ENCODE data around the gene CDH13.

The CDH13 gene

GRCh38 chr16:82652826-82653225, 26.1 kb downstream of the CDH13 start:
- H3K27ac ChIP-seq (ENCODE audit: low read length): no peak overlapping the region
- no peaks in the 10 kb centered on the region for H3K4me1 ChIP-seq (ENCODE audit: control insufficient read depth, insufficient read depth, low read length)
- WGBS (ENCODE audit: insufficient coverage, insufficient read length): no CpG with 5 or more reads among the region's 4 CpGs

GRCh38 chr16:82653550-82654511, 27.1 kb downstream of the CDH13 start:
- H3K36me3 ChIP-seq (ENCODE audit: control insufficient read depth, insufficient read depth, low read length): no peaks in the 10 kb centered on the region
- no peak overlapping the region for H3K4me3 ChIP-seq (ENCODE audit: low read length)
- no peak for DNase-seq (ENCODE audit: low read depth, low spot score)
- H3K27me3 ChIP-seq (ENCODE audit: control insufficient read depth, insufficient read depth, low read length): no peaks in the 10 kb centered on the region
- WGBS (ENCODE audit: insufficient coverage, insufficient read length): no CpG with 5 or more reads among the region's 11 CpGs
- H3K9me3 ChIP-seq (ENCODE audit: control insufficient read depth, insufficient read depth, low read length): no peaks in the 10 kb centered on the region
- H3K27ac ChIP-seq (ENCODE audit: low read length): no peak overlapping the region
- H3K4me1 ChIP-seq (ENCODE audit: control insufficient read depth, insufficient read depth, low read length): no peaks in the 10 kb centered on the region

More at GRCh38 chr16:82652826-82653225, 26.1 kb downstream of the CDH13 start:
- Histone ChIP-seq H3K36me3 (ENCODE audit: control insufficient read depth, insufficient read depth, low read length) (no peaks in the 10 kb centered on the region), H3K4me3 (ENCODE audit: low read length) (no peak overlapping the region), H3K27me3 (ENCODE audit: control insufficient read depth, insufficient read depth, low read length) (no peaks in the 10 kb centered on the region), H3K9me3 (ENCODE audit: control insufficient read depth, insufficient read depth, low read length) (no peaks in the 10 kb centered on the region)
- no peak for DNase-seq (ENCODE audit: low read depth, low spot score)

- Histone ChIP-seq H3K36me3 (ENCODE audit: control insufficient read depth, insufficient read depth, low read length) (no peaks in the 10 kb centered on the region), H3K27me3 (ENCODE audit: control insufficient read depth, insufficient read depth, low read length) (no peaks in the 10 kb centered on the region), H3K4me1 (ENCODE audit: control insufficient read depth, insufficient read depth, low read length) (no peaks in the 10 kb centered on the region), H3K4me3 (ENCODE audit: low read length) (no peak overlapping the region), H3K27ac (ENCODE audit: low read length) (no peak overlapping the region), H3K9me3 (ENCODE audit: control insufficient read depth, insufficient read depth, low read length) (no peaks in the 10 kb centered on the region)
- WGBS (ENCODE audit: insufficient coverage, insufficient read length): no CpG with 5 or more reads among the region's 6 CpGs
- no peak for DNase-seq (ENCODE audit: low read depth, low spot score)
Observed at GRCh38 chr16:82655072-82655714, 28.4 kb downstream of the CDH13 start.

- WGBS (ENCODE audit: insufficient coverage, insufficient read length): no CpG with 5 or more reads among the region's 5 CpGs
- no peak overlapping the region for H3K27ac ChIP-seq (ENCODE audit: low read length)
- no peaks in the 10 kb centered on the region for H3K27me3 ChIP-seq (ENCODE audit: control insufficient read depth, insufficient read depth, low read length)
- DNase-seq (ENCODE audit: low read depth, low spot score): no peak
- H3K36me3 ChIP-seq (ENCODE audit: control insufficient read depth, insufficient read depth, low read length): no peaks in the 10 kb centered on the region
- no peaks in the 10 kb centered on the region for H3K9me3 ChIP-seq (ENCODE audit: control insufficient read depth, insufficient read depth, low read length)
- H3K4me3 ChIP-seq (ENCODE audit: low read length): no peak overlapping the region
- no peaks in the 10 kb centered on the region for H3K4me1 ChIP-seq (ENCODE audit: control insufficient read depth, insufficient read depth, low read length)
Observed at GRCh38 chr16:82655720-82656490, 29.1 kb downstream of the CDH13 start.

- no peaks in the 10 kb centered on the region for H3K4me1 ChIP-seq (ENCODE audit: control insufficient read depth, insufficient read depth, low read length)
- H3K27ac ChIP-seq (ENCODE audit: low read length): no peak overlapping the region
- H3K27me3 ChIP-seq (ENCODE audit: control insufficient read depth, insufficient read depth, low read length): no peaks in the 10 kb centered on the region
- no peak for DNase-seq (ENCODE audit: low read depth, low spot score)
- H3K9me3 ChIP-seq (ENCODE audit: control insufficient read depth, insufficient read depth, low read length): no peaks in the 10 kb centered on the region
- H3K4me3 ChIP-seq (ENCODE audit: low read length): no peak overlapping the region
- H3K36me3 ChIP-seq (ENCODE audit: control insufficient read depth, insufficient read depth, low read length): no peaks in the 10 kb centered on the region
- WGBS (ENCODE audit: insufficient coverage, insufficient read length): no CpG with 5 or more reads among the region's 2 CpGs
Observed at GRCh38 chr16:82657239-82657638, 30.5 kb downstream of the CDH13 start.

GRCh38 chr16:82657786-82658185, 31.0 kb downstream of the CDH13 start:
- Histone ChIP-seq H3K4me3 (ENCODE audit: low read length) (no peak overlapping the region), H3K27ac (ENCODE audit: low read length) (no peak overlapping the region), H3K9me3 (ENCODE audit: control insufficient read depth, insufficient read depth, low read length) (no peaks in the 10 kb centered on the region), H3K27me3 (ENCODE audit: control insufficient read depth, insufficient read depth, low read length) (no peaks in the 10 kb centered on the region), H3K4me1 (ENCODE audit: control insufficient read depth, insufficient read depth, low read length) (no peaks in the 10 kb centered on the region), H3K36me3 (ENCODE audit: control insufficient read depth, insufficient read depth, low read length) (no peaks in the 10 kb centered on the region)
- no peak for DNase-seq (ENCODE audit: low read depth, low spot score)
- no CpG with 5 or more reads among the region's 1 CpG for WGBS (ENCODE audit: insufficient coverage, insufficient read length)

- H3K4me3 ChIP-seq (ENCODE audit: low read length): no peak overlapping the region
- no peak for DNase-seq (ENCODE audit: low read depth, low spot score)
- no peaks in the 10 kb centered on the region for H3K36me3 ChIP-seq (ENCODE audit: control insufficient read depth, insufficient read depth, low read length)
- H3K9me3 ChIP-seq (ENCODE audit: control insufficient read depth, insufficient read depth, low read length): no peaks in the 10 kb centered on the region
- no peaks in the 10 kb centered on the region for H3K27me3 ChIP-seq (ENCODE audit: control insufficient read depth, insufficient read depth, low read length)
- WGBS (ENCODE audit: insufficient coverage, insufficient read length): no CpG with 5 or more reads among the region's 2 CpGs
- H3K4me1 ChIP-seq (ENCODE audit: control insufficient read depth, insufficient read depth, low read length): no peaks in the 10 kb centered on the region
- no peak overlapping the region for H3K27ac ChIP-seq (ENCODE audit: low read length)
Observed at GRCh38 chr16:82658796-82659195, 32.0 kb downstream of the CDH13 start.

- WGBS (ENCODE audit: insufficient coverage, insufficient read length): no CpG with 5 or more reads among the region's 8 CpGs
- Histone ChIP-seq H3K27ac (ENCODE audit: low read length) (no peak overlapping the region), H3K27me3 (ENCODE audit: control insufficient read depth, insufficient read depth, low read length) (no peaks in the 10 kb centered on the region), H3K36me3 (ENCODE audit: control insufficient read depth, insufficient read depth, low read length) (no peaks in the 10 kb centered on the region), H3K4me3 (ENCODE audit: low read length) (no peak overlapping the region), H3K9me3 (ENCODE audit: control insufficient read depth, insufficient read depth, low read length) (no peaks in the 10 kb centered on the region), H3K4me1 (ENCODE audit: control insufficient read depth, insufficient read depth, low read length) (no peaks in the 10 kb centered on the region)
- no peak for DNase-seq (ENCODE audit: low read depth, low spot score)
Observed at GRCh38 chr16:82660075-82660645, 33.4 kb downstream of the CDH13 start.

GRCh38 chr16:82660966-82661365, 34.2 kb downstream of the CDH13 start:
- H3K27me3 ChIP-seq (ENCODE audit: control insufficient read depth, insufficient read depth, low read length): no peaks in the 10 kb centered on the region
- WGBS (ENCODE audit: insufficient coverage, insufficient read length): no CpG with 5 or more reads among the region's 7 CpGs
- H3K9me3 ChIP-seq (ENCODE audit: control insufficient read depth, insufficient read depth, low read length): no peaks in the 10 kb centered on the region
- H3K4me1 ChIP-seq (ENCODE audit: control insufficient read depth, insufficient read depth, low read length): no peaks in the 10 kb centered on the region
- no peak for DNase-seq (ENCODE audit: low read depth, low spot score)
- no peak overlapping the region for H3K4me3 ChIP-seq (ENCODE audit: low read length)
- no peak overlapping the region for H3K27ac ChIP-seq (ENCODE audit: low read length)
- H3K36me3 ChIP-seq (ENCODE audit: control insufficient read depth, insufficient read depth, low read length): no peaks in the 10 kb centered on the region

GRCh38 chr16:82664181-82664580, 37.4 kb downstream of the CDH13 start:
- DNase-seq (ENCODE audit: low read depth, low spot score): no peak
- no CpG with 5 or more reads among the region's 2 CpGs for WGBS (ENCODE audit: insufficient coverage, insufficient read length)
- Histone ChIP-seq H3K27me3 (ENCODE audit: control insufficient read depth, insufficient read depth, low read length) (no peaks in the 10 kb centered on the region), H3K9me3 (ENCODE audit: control insufficient read depth, insufficient read depth, low read length) (no peaks in the 10 kb centered on the region), H3K4me3 (ENCODE audit: low read length) (no peak overlapping the region), H3K27ac (ENCODE audit: low read length) (no peak overlapping the region), H3K36me3 (ENCODE audit: control insufficient read depth, insufficient read depth, low read length) (no peaks in the 10 kb centered on the region), H3K4me1 (ENCODE audit: control insufficient read depth, insufficient read depth, low read length) (no peaks in the 10 kb centered on the region)
